K562 (cell line): ENCODE results near the gene AGAP1. TPM values are rescaled to one million over a fixed set of nuclear protein-coding genes. Genes with fewer than 3 reads are reported as not detected.

Experiments
- CBFA2T2 ChIP-seq: fragments of 450-650 bp; conservative IDR thresholded peaks from 2 replicates; pipeline ENCODE4 v1.6.1; 2017; ENCODE audit warnings: mild to moderate bottlenecking
- ESRRB ChIP-seq: fragments of 250-450 bp; sonication (Bioruptor Pico); IDR thresholded peaks from 2 replicates; pipeline ENCODE4 v1.5.0; 2020; ENCODE audit warnings: mild to moderate bottlenecking, moderate library complexity, borderline replicate concordance
- HDAC3 ChIP-seq: fragments of 450-650 bp; IDR thresholded peaks from 2 replicates; pipeline ENCODE4 v1.6.1; 2018; ENCODE audit warnings: borderline replicate concordance, mild to moderate bottlenecking, moderate library complexity; ENCODE audit not compliant: partially characterized antibody
- KLF16 ChIP-seq: IDR thresholded peaks from 2 replicates; pipeline ENCODE4 v1.6.1; 2016; ENCODE audit warnings: antibody characterized with exemption
- MECOM ChIP-seq: fragments of 250-450 bp; sonication (Bioruptor Pico); IDR thresholded peaks from 2 replicates; pipeline ENCODE4 v1.8.0; 2022; ENCODE audit warnings: inconsistent platforms
- MEF2D ChIP-seq: conservative IDR thresholded peaks from 2 replicates; pipeline ENCODE4 v1.6.1; 2016; ENCODE audit warnings: low read depth, missing genetic modification characterization, missing compliant biosample characterization
- MEIS2 ChIP-seq: fragments of 450-650 bp; IDR thresholded peaks from 2 replicates; pipeline ENCODE4 v1.6.1; 2014; ENCODE audit warnings: mild to moderate bottlenecking; ENCODE audit not compliant: partially characterized antibody
- NCOR1 ChIP-seq: fragments of 450-650 bp; IDR thresholded peaks from 2 replicates; pipeline ENCODE4 v1.6.1; 2016; ENCODE audit warnings: mild to moderate bottlenecking, moderate library complexity
- TARDBP ChIP-seq: fragments of 450-650 bp; IDR thresholded peaks from 2 replicates; pipeline ENCODE4 v1.6.1; 2016
- TEAD4 ChIP-seq, 2 experiments: sonication (generic) in 1 of 2; formaldehyde crosslinking in 1 of 2; IDR thresholded peaks; 2 replicates each; pipeline versions ENCODE4 v1.6.1 to v1.8.0; 2012 to 2022; ENCODE audit warnings: borderline replicate concordance in 1 of 2, inconsistent platforms in 1 of 2, low read length in 1 of 2, mild to moderate bottlenecking in 1 of 2, missing genetic modification reagents in 1 of 2
- polyA plus RNA-seq, 8 experiments: library from polyadenylated mRNA; depleted of rRNA in 4 of 8; stranded (reverse) in 5 of 8; unstranded in 3 of 8; fragments of >200 nt; fragmentation: Nextera tagmentation in 2 of 8; fragmentation: Illumina TruSeq in 1 of 8; extraction: Ambion mirVana in 2 of 8; extraction: Trizol in 1 of 8; gene quantifications; 2 replicates each; pipeline versions ENCODE4 v1.2.1 to v1.2.3, GENCODE V29; 2011 to 2014; ENCODE audit warnings: inconsistent platforms in 1 of 8, missing spikeins in 1 of 8
- total RNA-seq, 7 experiments: library from RNA; depleted of rRNA in 6 of 7; stranded (reverse); fragments of >200 nt in 6 of 7; fragmentation: Illumina TruSeq in 2 of 7; extraction: Trizol in 2 of 7; gene quantifications; 2 replicates each; pipeline versions ENCODE4 v1.2.1 to v1.2.3, GENCODE V29; 2011 to 2021; ENCODE audit warnings: low replicate concordance in 1 of 7
- TF ChIP-seq, protein P1 (sequence below): fragments of 250-450 bp; sonication (Bioruptor Pico); IDR thresholded peaks from 2 replicates; pipeline ENCODE4 v1.4.0; 2020; ENCODE audit warnings: mild to moderate bottlenecking
- TF ChIP-seq, protein P2 (sequence below): fragments of 450-650 bp; IDR thresholded peaks from 2 replicates; pipeline ENCODE4 v1.6.1; 2016
- TF ChIP-seq, protein P3 (sequence below): fragments of 450-650 bp; IDR thresholded peaks from 2 replicates; pipeline ENCODE4 v1.6.1; 2018; ENCODE audit not compliant: partially characterized antibody
- TF ChIP-seq, protein P4 (sequence below): fragments of 250-450 bp; sonication (Bioruptor Pico); IDR thresholded peaks from 2 replicates; pipeline ENCODE4 v1.8.0; 2022; ENCODE audit warnings: moderate library complexity, mild to moderate bottlenecking, inconsistent platforms
- TF ChIP-seq, protein P5 (sequence below): fragments of 200-800 bp; sonication (Bioruptor generic); IDR thresholded peaks from 2 replicates; pipeline ENCODE4 v1.6.1; 2017; ENCODE audit warnings: missing genetic modification characterization, missing compliant biosample characterization

AGAP1 gene
- total and polyA plus RNA-seq, 9 of the 15 experiments (the other 6 are each of a cell fraction or from before 2014, with no cell fraction given), result 1.3 to 24.0 (median 10.6) TPM

DNA sequence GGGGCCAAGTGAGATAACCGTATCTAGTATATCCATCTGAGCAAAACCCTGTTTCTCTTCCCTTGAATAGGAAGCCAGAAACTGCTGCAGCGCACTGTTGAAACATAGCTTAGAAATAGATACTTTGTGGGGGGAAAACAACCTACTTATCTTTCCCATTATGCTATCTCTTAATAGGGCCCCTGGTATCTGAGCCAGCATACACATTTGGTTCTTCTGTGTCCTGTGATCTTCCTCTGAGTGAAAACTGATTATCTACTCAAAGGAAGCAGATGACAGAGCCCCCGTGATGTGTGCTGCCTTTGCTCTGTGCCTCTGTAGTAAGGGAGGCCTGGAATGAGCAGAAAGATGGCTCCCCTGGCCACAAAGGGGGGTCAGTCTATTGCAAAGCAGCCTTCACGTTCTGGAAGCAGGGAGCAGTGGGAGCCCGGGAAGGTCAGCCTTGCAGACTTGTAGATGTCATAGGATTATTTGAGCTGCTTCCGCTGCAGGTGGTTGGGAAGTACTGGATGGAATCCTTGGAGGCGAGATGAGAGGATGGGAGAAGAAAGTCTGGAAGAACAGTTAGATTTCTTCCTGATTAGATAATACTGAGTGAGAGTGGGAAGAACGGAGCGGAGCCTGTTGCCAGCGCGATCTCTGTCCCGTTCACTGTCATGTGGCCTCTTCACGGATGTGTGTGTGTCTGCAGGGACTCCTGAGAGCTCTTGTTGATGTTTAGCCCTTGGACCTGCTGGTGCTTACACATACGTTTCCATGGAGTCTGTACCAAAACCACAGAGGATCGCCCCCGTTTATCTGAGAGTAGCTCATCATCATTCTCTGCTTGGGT is 150.1 kb downstream of the AGAP1 start (continued):
- TF ChIP-seq NCOR1 (peak; percentile 22; the same call in 1 of the 2 replicates), HDAC3 (no peak), ESRRB (CRISPR knock-in tag) (no peak), TEAD4 (IDR thresholded peaks at IDR 0.05; ENCODE audit: low read length) (peak; percentile 62), TEAD4 (CRISPR knock-in tag; IDR thresholded peaks at IDR 0.05; ENCODE audit: borderline replicate concordance) (no peak), MECOM (peak; percentile 69; the same call in 1 of the 2 replicates), KLF16 (0 out of 2 replicates have a peak, but pooled peaks have one; percentile 32), CBFA2T2 (peak; percentile 50), TARDBP (no peak), MEIS2 (peak; percentile 3), MEF2D (tag) (no peak)
- TF ChIP-seq, protein P1, sequence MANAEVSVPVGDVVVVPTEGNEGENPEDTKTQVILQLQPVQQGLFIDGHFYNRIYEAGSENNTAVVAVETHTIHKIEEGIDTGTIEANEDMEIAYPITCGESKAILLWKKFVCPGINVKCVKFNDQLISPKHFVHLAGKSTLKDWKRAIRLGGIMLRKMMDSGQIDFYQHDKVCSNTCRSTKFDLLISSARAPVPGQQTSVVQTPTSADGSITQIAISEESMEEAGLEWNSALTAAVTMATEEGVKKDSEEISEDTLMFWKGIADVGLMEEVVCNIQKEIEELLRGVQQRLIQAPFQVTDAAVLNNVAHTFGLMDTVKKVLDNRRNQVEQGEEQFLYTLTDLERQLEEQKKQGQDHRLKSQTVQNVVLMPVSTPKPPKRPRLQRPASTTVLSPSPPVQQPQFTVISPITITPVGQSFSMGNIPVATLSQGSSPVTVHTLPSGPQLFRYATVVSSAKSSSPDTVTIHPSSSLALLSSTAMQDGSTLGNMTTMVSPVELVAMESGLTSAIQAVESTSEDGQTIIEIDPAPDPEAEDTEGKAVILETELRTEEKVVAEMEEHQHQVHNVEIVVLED (CRISPR knock-in tag), result no peak
- TF ChIP-seq, protein P2, sequence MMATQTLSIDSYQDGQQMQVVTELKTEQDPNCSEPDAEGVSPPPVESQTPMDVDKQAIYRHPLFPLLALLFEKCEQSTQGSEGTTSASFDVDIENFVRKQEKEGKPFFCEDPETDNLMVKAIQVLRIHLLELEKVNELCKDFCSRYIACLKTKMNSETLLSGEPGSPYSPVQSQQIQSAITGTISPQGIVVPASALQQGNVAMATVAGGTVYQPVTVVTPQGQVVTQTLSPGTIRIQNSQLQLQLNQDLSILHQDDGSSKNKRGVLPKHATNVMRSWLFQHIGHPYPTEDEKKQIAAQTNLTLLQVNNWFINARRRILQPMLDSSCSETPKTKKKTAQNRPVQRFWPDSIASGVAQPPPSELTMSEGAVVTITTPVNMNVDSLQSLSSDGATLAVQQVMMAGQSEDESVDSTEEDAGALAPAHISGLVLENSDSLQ, result no peak
- TF ChIP-seq, protein P3, sequence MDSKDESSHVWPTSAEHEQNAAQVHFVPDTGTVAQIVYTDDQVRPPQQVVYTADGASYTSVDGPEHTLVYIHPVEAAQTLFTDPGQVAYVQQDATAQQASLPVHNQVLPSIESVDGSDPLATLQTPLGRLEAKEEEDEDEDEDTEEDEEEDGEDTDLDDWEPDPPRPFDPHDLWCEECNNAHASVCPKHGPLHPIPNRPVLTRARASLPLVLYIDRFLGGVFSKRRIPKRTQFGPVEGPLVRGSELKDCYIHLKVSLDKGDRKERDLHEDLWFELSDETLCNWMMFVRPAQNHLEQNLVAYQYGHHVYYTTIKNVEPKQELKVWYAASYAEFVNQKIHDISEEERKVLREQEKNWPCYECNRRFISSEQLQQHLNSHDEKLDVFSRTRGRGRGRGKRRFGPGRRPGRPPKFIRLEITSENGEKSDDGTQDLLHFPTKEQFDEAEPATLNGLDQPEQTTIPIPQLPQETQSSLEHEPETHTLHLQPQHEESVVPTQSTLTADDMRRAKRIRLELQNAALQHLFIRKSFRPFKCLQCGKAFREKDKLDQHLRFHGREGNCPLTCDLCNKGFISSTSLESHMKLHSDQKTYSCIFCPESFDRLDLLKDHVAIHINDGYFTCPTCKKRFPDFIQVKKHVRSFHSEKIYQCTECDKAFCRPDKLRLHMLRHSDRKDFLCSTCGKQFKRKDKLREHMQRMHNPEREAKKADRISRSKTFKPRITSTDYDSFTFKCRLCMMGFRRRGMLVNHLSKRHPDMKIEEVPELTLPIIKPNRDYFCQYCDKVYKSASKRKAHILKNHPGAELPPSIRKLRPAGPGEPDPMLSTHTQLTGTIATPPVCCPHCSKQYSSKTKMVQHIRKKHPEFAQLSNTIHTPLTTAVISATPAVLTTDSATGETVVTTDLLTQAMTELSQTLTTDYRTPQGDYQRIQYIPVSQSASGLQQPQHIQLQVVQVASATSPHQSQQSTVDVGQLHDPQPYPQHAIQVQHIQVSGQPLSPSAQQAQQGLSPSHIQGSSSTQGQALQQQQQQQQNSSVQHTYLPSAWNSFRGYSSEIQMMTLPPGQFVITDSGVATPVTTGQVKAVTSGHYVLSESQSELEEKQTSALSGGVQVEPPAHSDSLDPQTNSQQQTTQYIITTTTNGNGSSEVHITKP, result peak; percentile 31
- TF ChIP-seq, protein P4, sequence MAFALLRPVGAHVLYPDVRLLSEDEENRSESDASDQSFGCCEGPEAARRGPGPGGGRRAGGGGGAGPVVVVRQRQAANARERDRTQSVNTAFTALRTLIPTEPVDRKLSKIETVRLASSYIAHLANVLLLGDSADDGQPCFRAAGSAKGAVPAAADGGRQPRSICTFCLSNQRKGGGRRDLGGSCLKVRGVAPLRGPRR, result no peak
- TF ChIP-seq, protein P5, sequence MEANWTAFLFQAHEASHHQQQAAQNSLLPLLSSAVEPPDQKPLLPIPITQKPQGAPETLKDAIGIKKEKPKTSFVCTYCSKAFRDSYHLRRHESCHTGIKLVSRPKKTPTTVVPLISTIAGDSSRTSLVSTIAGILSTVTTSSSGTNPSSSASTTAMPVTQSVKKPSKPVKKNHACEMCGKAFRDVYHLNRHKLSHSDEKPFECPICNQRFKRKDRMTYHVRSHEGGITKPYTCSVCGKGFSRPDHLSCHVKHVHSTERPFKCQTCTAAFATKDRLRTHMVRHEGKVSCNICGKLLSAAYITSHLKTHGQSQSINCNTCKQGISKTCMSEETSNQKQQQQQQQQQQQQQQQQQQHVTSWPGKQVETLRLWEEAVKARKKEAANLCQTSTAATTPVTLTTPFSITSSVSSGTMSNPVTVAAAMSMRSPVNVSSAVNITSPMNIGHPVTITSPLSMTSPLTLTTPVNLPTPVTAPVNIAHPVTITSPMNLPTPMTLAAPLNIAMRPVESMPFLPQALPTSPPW (CRISPR knock-in tag), result 0 out of 2 replicates have a peak, but pooled peaks have one; percentile 31
